ENCODE data around the gene CCR7.

DNA sequence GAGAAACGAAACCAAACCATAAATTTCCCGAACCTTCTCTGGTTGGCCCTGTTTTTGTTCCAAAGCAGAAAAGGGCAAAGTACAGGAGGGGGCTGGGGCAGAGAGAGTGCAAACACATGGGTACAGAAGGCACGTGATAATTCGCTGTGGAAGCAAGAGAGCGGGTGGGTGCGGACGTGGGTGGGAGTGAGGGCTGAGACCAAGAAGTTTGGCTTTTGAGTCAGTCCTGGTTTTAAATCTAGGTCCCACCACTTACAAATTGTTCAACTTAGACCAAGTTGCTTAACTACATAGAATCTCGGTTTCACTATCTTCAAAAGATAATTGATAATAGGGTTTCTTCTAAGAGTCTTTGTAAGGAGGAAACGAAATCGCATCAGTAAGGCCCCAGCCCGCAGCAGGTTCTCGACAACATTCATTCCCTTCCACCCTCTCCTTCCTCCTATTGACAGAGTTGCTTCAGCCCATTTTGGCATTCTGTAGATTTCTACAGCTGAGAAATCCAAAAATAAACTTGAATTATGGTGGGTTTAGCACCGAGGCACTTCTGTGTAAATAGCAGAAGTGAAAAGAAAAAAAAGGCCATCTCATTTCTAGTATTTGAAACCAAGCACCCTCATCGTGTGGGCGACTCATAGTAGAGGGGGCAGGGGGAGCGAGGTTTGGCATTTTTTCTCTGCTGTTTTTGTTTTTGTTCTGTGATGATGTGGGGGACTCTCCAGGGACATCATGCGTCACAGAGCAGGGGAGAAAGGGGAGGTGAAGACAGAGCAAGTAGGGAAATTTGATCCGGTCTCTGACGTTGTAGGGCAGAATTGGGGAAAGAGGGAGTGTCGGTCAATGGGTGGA, 33.6 kb upstream of the CCR7 start:
- TF ChIP-seq, protein P1, sequence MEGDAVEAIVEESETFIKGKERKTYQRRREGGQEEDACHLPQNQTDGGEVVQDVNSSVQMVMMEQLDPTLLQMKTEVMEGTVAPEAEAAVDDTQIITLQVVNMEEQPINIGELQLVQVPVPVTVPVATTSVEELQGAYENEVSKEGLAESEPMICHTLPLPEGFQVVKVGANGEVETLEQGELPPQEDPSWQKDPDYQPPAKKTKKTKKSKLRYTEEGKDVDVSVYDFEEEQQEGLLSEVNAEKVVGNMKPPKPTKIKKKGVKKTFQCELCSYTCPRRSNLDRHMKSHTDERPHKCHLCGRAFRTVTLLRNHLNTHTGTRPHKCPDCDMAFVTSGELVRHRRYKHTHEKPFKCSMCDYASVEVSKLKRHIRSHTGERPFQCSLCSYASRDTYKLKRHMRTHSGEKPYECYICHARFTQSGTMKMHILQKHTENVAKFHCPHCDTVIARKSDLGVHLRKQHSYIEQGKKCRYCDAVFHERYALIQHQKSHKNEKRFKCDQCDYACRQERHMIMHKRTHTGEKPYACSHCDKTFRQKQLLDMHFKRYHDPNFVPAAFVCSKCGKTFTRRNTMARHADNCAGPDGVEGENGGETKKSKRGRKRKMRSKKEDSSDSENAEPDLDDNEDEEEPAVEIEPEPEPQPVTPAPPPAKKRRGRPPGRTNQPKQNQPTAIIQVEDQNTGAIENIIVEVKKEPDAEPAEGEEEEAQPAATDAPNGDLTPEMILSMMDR (IDR thresholded peaks at IDR 0.05): no peak
- no peak for TF ChIP-seq EZH2 (IDR thresholded peaks at IDR 0.05; ENCODE audit: borderline replicate concordance, insufficient read depth, low read depth, low read length, poor library complexity, severe bottlenecking)
